K562 (cell line): ENCODE measurements around the gene MAP2. TPM values are rescaled to one million over a fixed set of nuclear protein-coding genes. Genes with fewer than 3 reads are reported as not detected.

ENCODE experiments used
- ATAC-seq: fragments of 200-7000 bp; cut with Tn5 transposase; 3 replicates; pipeline ENCODE4 v1.9.1; 2020; ENCODE audit warnings: moderate library complexity
- BruUV-seq: library from RNA; stranded (reverse); fragments of 400-500 nt; replicated peaks from 2 replicates; lab custom pipeline; 2021; lab: Mats Ljungman, UMichigan
- CTCF ChIA-PET: fragments of 300-600 bp; formaldehyde crosslinking; extraction: SDS; loops from one replicate; lab custom pipeline; 2021; ENCODE audit warnings: low intra/inter-chr PET ratio; lab: Yijun Ruan, JAX
- POLR2A ChIA-PET: fragments of 300-600, 350-650 bp; sonication (Branson Sonifier 250); formaldehyde crosslinking; extraction: SDS; loops from one replicate; lab custom pipeline; 2021; ENCODE audit warnings: antibody characterized with exemption, inconsistent platforms; lab: Yijun Ruan, JAX
- DNase-seq, 4 experiments: peaks; one replicate each; pipeline versions ENCODE4 v3.0.0 to v3.0.0-alpha.2; 2011 to 2018; ENCODE audit warnings: low spot score in 3 of 4, mixed read lengths in 3 of 4; ENCODE audit errors: extremely low read depth in 1 of 4
- FAIRE-seq: peaks from 2 replicates; lab custom pipeline; 2011; peaks lifted over from hg19 to GRCh38; lab: Jason Lieb, UNC
- H2AFZ ChIP-seq: 2 replicates; pipeline ENCODE4 v1.6.0; 2011; ENCODE audit warnings: low read depth, low read length, control low read depth, inconsistent platforms
- H3K27ac ChIP-seq: fragments of 200-600 bp; 3 replicates; pipeline ENCODE4 v1.8.0; 2011; ENCODE audit warnings: low read depth, mild to moderate bottlenecking, control low read depth, inconsistent platforms, low read length, moderate library complexity, mixed read lengths; ENCODE audit errors: extremely low read depth
- H3K27me3 ChIP-seq, 2 experiments: fragments of 300-600 bp in 1 of 2; 2 replicates in 1 of 2; 3 replicates in 1 of 2; pipeline versions ENCODE4 v1.6.0 to v1.8.0; 2011; ENCODE audit warnings: inconsistent platforms in 2 of 2, low read length in 2 of 2, mild to moderate bottlenecking in 1 of 2, mixed read lengths in 1 of 2, moderate library complexity in 1 of 2; ENCODE audit not compliant: control insufficient read depth in 2 of 2, insufficient read depth in 2 of 2
- H3K36me3 ChIP-seq: fragments of 300-600 bp; 3 replicates; pipeline ENCODE4 v1.8.0; 2011; ENCODE audit warnings: mild to moderate bottlenecking, low read length, inconsistent platforms; ENCODE audit not compliant: control insufficient read depth, insufficient read depth
- H3K4me1 ChIP-seq, 2 experiments: fragments of 200-600 bp in 1 of 2; replicated peaks in 1 of 2; 2 replicates in 1 of 2; 3 replicates in 1 of 2; pipeline versions ENCODE4 v1.5.1 to v1.8.0; 2011; ENCODE audit warnings: inconsistent platforms in 2 of 2, low read length in 2 of 2, mild to moderate bottlenecking in 1 of 2, mixed read lengths in 1 of 2, moderate library complexity in 1 of 2; ENCODE audit not compliant: control insufficient read depth in 2 of 2, insufficient read depth in 2 of 2
- H3K4me2 ChIP-seq: 2 replicates; pipeline ENCODE4 v1.6.1; 2011; ENCODE audit warnings: low read length, control low read depth, inconsistent platforms, mixed read lengths; ENCODE audit not compliant: insufficient read depth
- H3K4me3 ChIP-seq: fragments of 200-600 bp; sonication (generic), shearing (Covaris generic); 2 replicates; pipeline ENCODE4 v1.5.1; 2016; ENCODE audit warnings: control low read depth, inconsistent platforms
- H3K79me2 ChIP-seq: fragments of 200-600 bp; 3 replicates; pipeline ENCODE4 v1.8.0; 2011; ENCODE audit warnings: low read length, inconsistent platforms; ENCODE audit not compliant: control insufficient read depth, insufficient read depth
- H3K9ac ChIP-seq, 2 experiments: 2 replicates each; pipeline versions ENCODE4 v1.6.0 to v1.6.1; 2011; ENCODE audit warnings: low read depth in 2 of 2, low read length in 2 of 2, control low read depth in 1 of 2, inconsistent platforms in 1 of 2, mild to moderate bottlenecking in 1 of 2, mixed read lengths in 1 of 2; ENCODE audit not compliant: insufficient read depth in 1 of 2
- H3K9me1 ChIP-seq: one replicate; pipeline ENCODE4 v1.6.0; 2011; ENCODE audit warnings: inconsistent platforms, mild to moderate bottlenecking, low read length, moderate library complexity; ENCODE audit not compliant: control insufficient read depth, insufficient read depth
- H3K9me3 ChIP-seq: replicated peaks from 2 replicates; pipeline ENCODE4 v1.5.1; 2011; ENCODE audit warnings: low read depth, low read length, inconsistent platforms; ENCODE audit not compliant: control insufficient read depth, insufficient read depth
- H4K20me1 ChIP-seq: replicated peaks from 2 replicates; pipeline ENCODE4 v1.6.1; 2011; ENCODE audit warnings: low read length, inconsistent platforms, mixed read lengths; ENCODE audit not compliant: control insufficient read depth, insufficient read depth
- CEBPB ChIP-seq: fragments of 450-650 bp; IDR thresholded peaks from 2 replicates; pipeline ENCODE4 v1.6.1; 2016; ENCODE audit warnings: missing genetic modification characterization, missing compliant biosample characterization
- GTF2A2 ChIP-seq: IDR thresholded peaks from 2 replicates; pipeline ENCODE4 v1.6.1; 2016; ENCODE audit warnings: mild to moderate bottlenecking, missing genetic modification characterization, missing compliant biosample characterization
- HDGF ChIP-seq: fragments of 450-650 bp; IDR thresholded peaks from 2 replicates; pipeline ENCODE4 v1.6.1; 2016
- KAT8 ChIP-seq: fragments of 450-650 bp; IDR thresholded peaks from 2 replicates; pipeline ENCODE4 v1.6.1; 2016; ENCODE audit warnings: low read depth, mild to moderate bottlenecking
- KLF1 ChIP-seq: fragments of 450-650 bp; IDR thresholded peaks from 2 replicates; pipeline ENCODE4 v1.6.1; 2016; ENCODE audit warnings: missing genetic modification characterization, missing compliant biosample characterization
- MYBL2 ChIP-seq, 2 experiments: fragments of 450-650 bp in 1 of 2; sonication (generic) in 1 of 2; formaldehyde crosslinking in 1 of 2; IDR thresholded peaks; 2 replicates each; pipeline versions ENCODE4 v1.6.1 to v1.8.1; 2017 to 2022; ENCODE audit warnings: borderline replicate concordance in 1 of 2, inconsistent platforms in 1 of 2, low read depth in 1 of 2, mild to moderate bottlenecking in 1 of 2, missing genetic modification reagents in 1 of 2, moderate library complexity in 1 of 2
- PHF8 ChIP-seq: fragments of 200-600 bp; sonication (generic); IDR thresholded peaks from 2 replicates; pipeline ENCODE4 v1.6.1; 2012; ENCODE audit warnings: mixed run types, mild to moderate bottlenecking, inconsistent platforms, low read length, moderate library complexity, borderline replicate concordance
- RREB1 ChIP-seq: fragments of 250-450 bp; sonication (Bioruptor Pico); IDR thresholded peaks from 2 replicates; pipeline ENCODE4 v1.4.0; 2020
- WGBS: fragments of 100-300 bp; shearing (Covaris generic); methylation state at CpG from one replicate; pipeline ENCODE4 v1.1.6; 2016; ENCODE audit warnings: low coverage, mixed read lengths; ENCODE audit not compliant: insufficient coverage; ENCODE audit errors: missing lambda C conversion rate; 5-methylcytosine and 5-hydroxymethylcytosine counted together
- in situ Hi-C: fragments of 300-500 bp; cut with MboI; formaldehyde crosslinking; loops from 4 replicates; pipeline ENCODE4 v1.15.0; 2018; ENCODE audit warnings: inconsistent platforms, mixed read lengths
- intact Hi-C: fragments of 100-400 bp; cut with micrococcal nuclease; formaldehyde crosslinking; loops from 2 replicates; pipeline ENCODE4 v1.14.2; 2022
- polyA plus RNA-seq, 8 experiments: library from polyadenylated mRNA; depleted of rRNA in 4 of 8; stranded (reverse) in 5 of 8; unstranded in 3 of 8; fragments of >200 nt; fragmentation: Nextera tagmentation in 2 of 8; fragmentation: Illumina TruSeq in 1 of 8; extraction: Ambion mirVana in 2 of 8; extraction: Trizol in 1 of 8; gene quantifications; 2 replicates each; pipeline versions ENCODE4 v1.2.1 to v1.2.3, GENCODE V29; 2011 to 2014; ENCODE audit warnings: inconsistent platforms in 1 of 8, missing spikeins in 1 of 8
- total RNA-seq, 7 experiments: library from RNA; depleted of rRNA in 6 of 7; stranded (reverse); fragments of >200 nt in 6 of 7; fragmentation: Illumina TruSeq in 2 of 7; extraction: Trizol in 2 of 7; gene quantifications; 2 replicates each; pipeline versions ENCODE4 v1.2.1 to v1.2.3, GENCODE V29; 2011 to 2021; ENCODE audit warnings: low replicate concordance in 1 of 7

Gene MAP2
- total and polyA plus RNA-seq, 9 of the 15 experiments (the other 6 are each of a cell fraction or from before 2014, with no cell fraction given) = 0.13 TPM; not detected in 8

- ATAC-seq = no peak
- CTCF ChIA-PET = no interaction called here
- no peak for TF ChIP-seq MYBL2 (IDR thresholded peaks at IDR 0.05; ENCODE audit: low read depth)
- no peak for TF ChIP-seq MYBL2 (CRISPR knock-in tag; IDR thresholded peaks at IDR 0.05; ENCODE audit: borderline replicate concordance)
- TF ChIP-seq KAT8 = no peak
- no peak for TF ChIP-seq HDGF
- TF ChIP-seq GTF2A2 (tag) = no peak
- no peak for TF ChIP-seq KLF1 (tag)
- TF ChIP-seq RREB1 (CRISPR knock-in tag) = no peak
- no peak for TF ChIP-seq PHF8
- no peak for TF ChIP-seq CEBPB
- TF ChIP-seq, all 486 proteins: peak for 0
- no peak overlapping the region for H2AFZ ChIP-seq
- 6% methylated on average over 8 of the region's 8 CpGs for WGBS
- H3K4me1 ChIP-seq = no peaks in the 10 kb centered on the region
- H4K20me1 ChIP-seq = no peaks in the 10 kb centered on the region
- no peak overlapping the region for H3K9ac ChIP-seq
- no peak overlapping the region for H3K27ac ChIP-seq
- no peaks in the 10 kb centered on the region for H3K36me3 ChIP-seq
- FAIRE-seq = no peak
- BruUV-seq = no TSS peak
- DNase-seq = no peak
- H3K4me3 ChIP-seq = no peak overlapping the region
- in situ Hi-C loops (no loop called here), intact Hi-C loops (no loop called here)
- H3K9me1 ChIP-seq = no peaks in the 10 kb centered on the region
- no peaks in the 10 kb centered on the region for H3K27me3 ChIP-seq
- H3K4me2 ChIP-seq = no peak overlapping the region
- no peaks in the 10 kb centered on the region for H3K79me2 ChIP-seq
- POLR2A ChIA-PET = no interaction called here
- no peaks in the 10 kb centered on the region for H3K9me3 ChIP-seq
These were observed 99.3 kb downstream of the MAP2 start for GRCh38 chr2:209523041-209523740.
